ENCODE data around the gene UNC13B. TPM values are rescaled to one million over a fixed set of nuclear protein-coding genes. Genes with fewer than 3 reads are reported as not detected.
"Not testable (repeated sequence)": the region's sequence is repeated elsewhere in the genome, so short reads cannot be mapped to it uniquely, and the experiment has no call there.

The UNC13B gene
- total RNA-seq, 3 donors from 2014 or later = 1.6 to 2.8 (median 2.0) TPM

GRCh38 chr9:35147941-35148563, 13.8 kb upstream of the UNC13B start:
- ATAC-seq; DNase-seq; H3K4me3 Mint-ChIP-seq; H3K4me1 Mint-ChIP-seq (ENCODE audit: low read depth); H3K36me3 Mint-ChIP-seq (ENCODE audit: insufficient read depth); H3K27me3 Mint-ChIP-seq (ENCODE audit: low read depth): not testable (repeated sequence)
- peaks cover 24% of the 10 kb centered on the region for H3K9me3 Mint-ChIP-seq

- ATAC-seq (no peak), DNase-seq (no peak)
- Mint-ChIP-seq H3K36me3 (ENCODE audit: insufficient read depth) (no peaks in the 10 kb centered on the region), H3K27me3 (ENCODE audit: low read depth) (no peaks in the 10 kb centered on the region), H3K9me3 (peaks cover 15% of the 10 kb centered on the region), H3K4me1 (ENCODE audit: low read depth) (no peaks in the 10 kb centered on the region), H3K4me3 (no peak overlapping the region)
Measured at GRCh38 chr9:35152926-35153325, 8.9 kb upstream of the UNC13B start.

GRCh38 chr9:35156781-35157180, 5.0 kb upstream of the UNC13B start:
- H3K4me1 Mint-ChIP-seq (ENCODE audit: low read depth) = peaks cover 18% of the 10 kb centered on the region
- H3K36me3 Mint-ChIP-seq (ENCODE audit: insufficient read depth) = no peaks in the 10 kb centered on the region
- ATAC-seq = no peak
- no peaks in the 10 kb centered on the region for H3K9me3 Mint-ChIP-seq
- H3K4me3 Mint-ChIP-seq = no peak overlapping the region
- DNase-seq = no peak
- no peaks in the 10 kb centered on the region for H3K27me3 Mint-ChIP-seq (ENCODE audit: low read depth)

GRCh38 chr9:35157836-35158235, 4.0 kb upstream of the UNC13B start:
- not testable (repeated sequence) for ATAC-seq; H3K36me3 Mint-ChIP-seq (ENCODE audit: insufficient read depth); H3K4me3 Mint-ChIP-seq; H3K9me3 Mint-ChIP-seq; DNase-seq; H3K27me3 Mint-ChIP-seq (ENCODE audit: low read depth)
- peaks cover 23% of the 10 kb centered on the region for H3K4me1 Mint-ChIP-seq (ENCODE audit: low read depth)

GRCh38 chr9:35158501-35159280, 3.1 kb upstream of the UNC13B start:
- ATAC-seq = no peak
- Mint-ChIP-seq H3K4me1 (ENCODE audit: low read depth) (peaks cover 23% of the 10 kb centered on the region), H3K4me3 (no peak overlapping the region), H3K36me3 (ENCODE audit: insufficient read depth) (no peaks in the 10 kb centered on the region), H3K9me3 (no peaks in the 10 kb centered on the region), H3K27me3 (ENCODE audit: low read depth) (no peaks in the 10 kb centered on the region)
- no peak for DNase-seq

- H3K27me3 Mint-ChIP-seq (ENCODE audit: low read depth) = peaks cover 3% of the 10 kb centered on the region
- peak overlapping the region; percentile 87 for H3K4me3 Mint-ChIP-seq
- DNase-seq (no peak), ATAC-seq (peak; percentile 4 to 13)
- H3K4me1 Mint-ChIP-seq (ENCODE audit: low read depth) = peaks cover 23% of the 10 kb centered on the region
- H3K9me3 Mint-ChIP-seq = no peaks in the 10 kb centered on the region
- no peaks in the 10 kb centered on the region for H3K36me3 Mint-ChIP-seq (ENCODE audit: insufficient read depth)
Measured at GRCh38 chr9:35162605-35163315, 951 bp downstream of the UNC13B start.

- no peaks in the 10 kb centered on the region for H3K36me3 Mint-ChIP-seq (ENCODE audit: insufficient read depth)
- DNase-seq = no peak
- peaks cover 3% of the 10 kb centered on the region for H3K27me3 Mint-ChIP-seq (ENCODE audit: low read depth)
- no peak overlapping the region for H3K4me3 Mint-ChIP-seq
- no peaks in the 10 kb centered on the region for H3K9me3 Mint-ChIP-seq
- no peak for ATAC-seq
- peaks cover 21% of the 10 kb centered on the region for H3K4me1 Mint-ChIP-seq (ENCODE audit: low read depth)
Measured at GRCh38 chr9:35163413-35163812, 1.6 kb downstream of the UNC13B start.

GRCh38 chr9:35164711-35165110, 2.9 kb downstream of the UNC13B start:
- H3K9me3 Mint-ChIP-seq = no peaks in the 10 kb centered on the region
- no peak for ATAC-seq
- H3K4me1 Mint-ChIP-seq (ENCODE audit: low read depth) = peaks cover 15% of the 10 kb centered on the region
- no peaks in the 10 kb centered on the region for H3K36me3 Mint-ChIP-seq (ENCODE audit: insufficient read depth)
- no peak overlapping the region for H3K4me3 Mint-ChIP-seq
- DNase-seq = no peak
- H3K27me3 Mint-ChIP-seq (ENCODE audit: low read depth) = peaks cover 3% of the 10 kb centered on the region

- not testable (repeated sequence) for H3K9me3 Mint-ChIP-seq; H3K4me3 Mint-ChIP-seq; H3K4me1 Mint-ChIP-seq (ENCODE audit: low read depth); DNase-seq; H3K36me3 Mint-ChIP-seq (ENCODE audit: insufficient read depth); ATAC-seq; H3K27me3 Mint-ChIP-seq (ENCODE audit: low read depth)
Measured at GRCh38 chr9:35167429-35167828, 5.6 kb downstream of the UNC13B start.

- H3K36me3 Mint-ChIP-seq (ENCODE audit: insufficient read depth) = no peaks in the 10 kb centered on the region
- no peak overlapping the region for H3K4me3 Mint-ChIP-seq
- H3K4me1 Mint-ChIP-seq (ENCODE audit: low read depth) = no peaks in the 10 kb centered on the region
- no peaks in the 10 kb centered on the region for H3K9me3 Mint-ChIP-seq
- DNase-seq (no peak), ATAC-seq (no peak)
- H3K27me3 Mint-ChIP-seq (ENCODE audit: low read depth) = peaks cover 3% of the 10 kb centered on the region
Measured at GRCh38 chr9:35168963-35169362, 7.2 kb downstream of the UNC13B start.

- Mint-ChIP-seq H3K36me3 (ENCODE audit: insufficient read depth) (no peaks in the 10 kb centered on the region), H3K9me3 (no peaks in the 10 kb centered on the region), H3K4me3 (no peak overlapping the region), H3K27me3 (ENCODE audit: low read depth) (peaks cover 7% of the 10 kb centered on the region), H3K4me1 (ENCODE audit: low read depth) (no peaks in the 10 kb centered on the region)
- ATAC-seq (no peak), DNase-seq (no peak)
Measured at GRCh38 chr9:35172878-35173277, 11.1 kb downstream of the UNC13B start.

GRCh38 chr9:35177520-35177919, 15.7 kb downstream of the UNC13B start:
- ATAC-seq (no peak), DNase-seq (no peak)
- Mint-ChIP-seq H3K36me3 (ENCODE audit: insufficient read depth) (no peaks in the 10 kb centered on the region), H3K4me3 (no peak overlapping the region), H3K9me3 (no peaks in the 10 kb centered on the region), H3K4me1 (ENCODE audit: low read depth) (no peaks in the 10 kb centered on the region), H3K27me3 (ENCODE audit: low read depth) (peaks cover 7% of the 10 kb centered on the region)

- Mint-ChIP-seq H3K4me3 (no peak overlapping the region), H3K9me3 (no peaks in the 10 kb centered on the region), H3K27me3 (ENCODE audit: low read depth) (peaks cover 7% of the 10 kb centered on the region), H3K36me3 (ENCODE audit: insufficient read depth) (no peaks in the 10 kb centered on the region), H3K4me1 (ENCODE audit: low read depth) (no peaks in the 10 kb centered on the region)
- DNase-seq = no peak
- ATAC-seq = no peak
Measured at GRCh38 chr9:35179347-35180280, 17.8 kb downstream of the UNC13B start.

GRCh38 chr9:35180801-35181200, 19.0 kb downstream of the UNC13B start:
- Mint-ChIP-seq H3K36me3 (ENCODE audit: insufficient read depth) (no peaks in the 10 kb centered on the region), H3K9me3 (no peaks in the 10 kb centered on the region), H3K4me1 (ENCODE audit: low read depth) (no peaks in the 10 kb centered on the region), H3K27me3 (ENCODE audit: low read depth) (no peaks in the 10 kb centered on the region), H3K4me3 (no peak overlapping the region)
- DNase-seq = no peak
- ATAC-seq = no peak

All from activated T-cell treated with anti-CD3 and anti-CD28 coated beads, Interleukin-2, amount 50 U/mL, for 4 hours (primary cell).